ENCODE measurements around the gene SLC47A2. TPM values are rescaled to one million over a fixed set of nuclear protein-coding genes. Genes with fewer than 3 reads are reported as not detected.
A peak's percentile ranks its signal among the peaks of the same experiment; 100 is the strongest.

Gene SLC47A2
- total and polyA plus RNA-seq, 2 of the 13 experiments (the other 11 are each of a cell fraction or from before 2014, with no cell fraction given): 0.04 TPM; not detected in 1

GRCh38 chr17:19706791-19707727 is 9.3 kb downstream of the SLC47A2 start:
- FAIRE-seq (no peak), DNase-seq (ENCODE audit: low spot score) (no peak), ATAC-seq (peak; percentile 10)
- H3K9ac ChIP-seq (ENCODE audit: insufficient read depth, low read depth, low read length): no peak overlapping the region
- ChIA-PET POLR2A (interaction anchor here (1.0 kb wide), 1 partner anchor 11 kb away, joined by 3 read pairs; no protein-coding TSS in a partner anchor), CTCF (ENCODE audit: low intra/inter-chr PET ratio, low total read pairs) (no interaction called here)
- 12% methylated on average over 9 of the region's 12 CpGs for WGBS (ENCODE audit: low lambda C conversion rate)
- peaks cover 61% of the 10 kb centered on the region for H3K4me1 ChIP-seq (ENCODE audit: insufficient read depth, low read length)
- in situ Hi-C loops (cut with HindIII; ENCODE audit: extremely low pct_ligation_motif_present, low pct_unique_long_range_greater_than_20kb): loop anchor here (25.0 kb wide), 1 partner anchor 195 kb away; no protein-coding TSS in a partner anchor
- H3K27ac ChIP-seq (ENCODE audit: extremely low read length, insufficient read depth, low read length): no peak overlapping the region
- no peak overlapping the region for H3K4me3 ChIP-seq (replicated peaks in 1 of 3; ENCODE audit: insufficient read depth in 1 of 3, low read depth in 2 of 3, low read length in 3 of 3)
- H3K4me2 ChIP-seq (ENCODE audit: low read depth, low read length): peak overlapping the region; percentile 50; the same call in 1 of the 2 replicates
- H3K36me3 ChIP-seq (replicated peaks in 1 of 2; ENCODE audit: control insufficient read depth in 1 of 2, insufficient read depth in 2 of 2, low read length in 2 of 2): no peaks in the 10 kb centered on the region
- H2AFZ ChIP-seq (ENCODE audit: low read length): no peak overlapping the region
- TF ChIP-seq ZFP91 (CRISPR knock-in tag; IDR thresholded peaks at IDR 0.05; ENCODE audit: borderline replicate concordance) (0 out of 2 replicates have a peak, but pooled peaks have one; percentile 16), KDM5B (CRISPR knock-in tag; IDR thresholded peaks at IDR 0.05; ENCODE audit: borderline replicate concordance) (0 out of 2 replicates have a peak, but pooled peaks have one; percentile 8), ZFX (CRISPR knock-in tag; IDR thresholded peaks at IDR 0.05; ENCODE audit: low read depth) (peak; percentile 10; the same call in 1 of the 2 replicates), ZNF280D (CRISPR knock-in tag; IDR thresholded peaks at IDR 0.05) (no peak)
- H3K27me3 ChIP-seq (ENCODE audit: control insufficient read depth in 1 of 2, insufficient read depth in 2 of 2, low read length in 2 of 2): peaks cover 0 to 15% of the 10 kb centered on the region in 2 experiments; a peak in 4 of 5 replicates
- no peaks in the 10 kb centered on the region for H3K79me2 ChIP-seq (ENCODE audit: insufficient read depth, low read length)
- BruUV-seq (replicated peaks): no TSS peak
- intact Hi-C loops (cut with micrococcal nuclease; ENCODE audit: unreplicated experiment): no loop called here
- no peaks in the 10 kb centered on the region for H3K9me3 ChIP-seq (ENCODE audit: low read length)
- no peaks in the 10 kb centered on the region for H4K20me1 ChIP-seq (ENCODE audit: insufficient read depth, low read length)
